Liver (tissue), 9 donors: Measurements from ENCODE around the gene SEC24C. TPM values are rescaled to one million over a fixed set of nuclear protein-coding genes. Genes with fewer than 3 reads are reported as not detected.

ENCODE experiments used
- DNase-seq: peaks from one replicate; pipeline ENCODE4 v3.0.0-alpha.2; 2017; ENCODE audit warnings: low spot score
- H3K27ac ChIP-seq, 2 donors: one replicate each; pipeline ENCODE4 v1.7.0; 2013; ENCODE audit warnings: inconsistent platforms in 2 of 2, low read length in 2 of 2, control low read depth in 1 of 2, low read depth in 1 of 2, mild to moderate bottlenecking in 1 of 2
- H3K27me3 ChIP-seq, 4 donors: one replicate each; pipeline versions ENCODE4 v1.6.1 to v1.7.0; 2013; ENCODE audit warnings: low read length in 3 of 4, inconsistent platforms in 1 of 4, mild to moderate bottlenecking in 1 of 4, moderate library complexity in 1 of 4; ENCODE audit not compliant: control insufficient read depth in 4 of 4, insufficient read depth in 4 of 4
- H3K36me3 ChIP-seq, 4 donors: one replicate each; pipeline versions ENCODE4 v1.6.1 to v1.7.0; 2013; ENCODE audit warnings: low read length in 3 of 4, mild to moderate bottlenecking in 3 of 4, low read depth in 1 of 4, moderate library complexity in 1 of 4; ENCODE audit not compliant: control insufficient read depth in 4 of 4, insufficient read depth in 3 of 4
- H3K4me1 ChIP-seq, 4 donors: one replicate each; pipeline versions ENCODE4 v1.6.1 to v1.7.0; 2013; ENCODE audit warnings: low read length in 3 of 4, mild to moderate bottlenecking in 3 of 4, moderate library complexity in 1 of 4; ENCODE audit not compliant: control insufficient read depth in 4 of 4, insufficient read depth in 4 of 4
- H3K4me3 ChIP-seq, 3 donors: one replicate each; pipeline versions ENCODE4 v1.6.1 to v1.7.0; 2013; ENCODE audit warnings: low read length in 3 of 3, control low read depth in 1 of 3, low read depth in 1 of 3, mild to moderate bottlenecking in 1 of 3
- H3K9ac ChIP-seq, 2 donors: one replicate each; pipeline ENCODE4 v1.7.0; 2013; ENCODE audit warnings: low read length in 2 of 2, mild to moderate bottlenecking in 2 of 2, moderate library complexity in 2 of 2, control low read depth in 1 of 2, low read depth in 1 of 2
- H3K9me3 ChIP-seq, 4 donors: one replicate each; pipeline versions ENCODE4 v1.6.1 to v1.7.0; 2013; ENCODE audit warnings: low read length in 3 of 4; ENCODE audit not compliant: control insufficient read depth in 4 of 4
- EGR1 ChIP-seq, 2 donors: IDR thresholded peaks; 2 replicates each; pipeline ENCODE4 v1.6.1; 2016 to 2018; ENCODE audit warnings: antibody characterized with exemption in 2 of 2, low read depth in 2 of 2
- FOXA1 ChIP-seq: IDR thresholded peaks from 2 replicates; pipeline ENCODE4 v1.6.1; 2016; ENCODE audit warnings: antibody characterized with exemption
- FOXA2 ChIP-seq: IDR thresholded peaks from 2 replicates; pipeline ENCODE4 v1.6.1; 2016; ENCODE audit warnings: antibody characterized with exemption
- GABPA ChIP-seq, 2 donors: IDR thresholded peaks in 1 of 2; conservative IDR thresholded peaks in 1 of 2; 2 replicates each; pipeline ENCODE4 v1.6.1; 2016; ENCODE audit warnings: antibody characterized with exemption in 2 of 2, mild to moderate bottlenecking in 1 of 2, moderate library complexity in 1 of 2
- HNF4A ChIP-seq, 2 donors: conservative IDR thresholded peaks; 2 replicates each; pipeline ENCODE4 v1.6.1; 2016; ENCODE audit warnings: antibody characterized with exemption in 2 of 2, mild to moderate bottlenecking in 2 of 2
- HNF4G ChIP-seq: IDR thresholded peaks from 2 replicates; pipeline ENCODE4 v1.6.1; 2016; ENCODE audit warnings: antibody characterized with exemption
- JUND ChIP-seq, 2 donors: IDR thresholded peaks; 2 replicates each; pipeline ENCODE4 v1.6.1; 2016; ENCODE audit warnings: antibody characterized with exemption in 2 of 2
- MAX ChIP-seq: IDR thresholded peaks from 2 replicates; pipeline ENCODE4 v1.6.1; 2016; ENCODE audit warnings: antibody characterized with exemption
- NR2F2 ChIP-seq: IDR thresholded peaks from 2 replicates; pipeline ENCODE4 v1.6.1; 2016; ENCODE audit warnings: antibody characterized with exemption
- RXRA ChIP-seq, 2 donors: IDR thresholded peaks; 2 replicates each; pipeline ENCODE4 v1.6.1; 2017 to 2018; ENCODE audit warnings: antibody characterized with exemption in 2 of 2, mild to moderate bottlenecking in 1 of 2
- SP1 ChIP-seq: IDR thresholded peaks from 2 replicates; pipeline ENCODE4 v1.6.1; 2018; ENCODE audit warnings: antibody characterized with exemption, mild to moderate bottlenecking
- TAF1 ChIP-seq: conservative IDR thresholded peaks from 2 replicates; pipeline ENCODE4 v1.6.1; 2016; ENCODE audit warnings: antibody characterized with exemption, mild to moderate bottlenecking
- YY1 ChIP-seq: IDR thresholded peaks from 2 replicates; pipeline ENCODE4 v1.6.1; 2016; ENCODE audit warnings: antibody characterized with exemption, mild to moderate bottlenecking
- ZBTB33 ChIP-seq: IDR thresholded peaks from 2 replicates; pipeline ENCODE4 v1.6.1; 2016; ENCODE audit warnings: antibody characterized with exemption
- WGBS: extraction: QIAGEN DNeasy Blood & Tissue Kit; methylation state at CpG from one replicate; pipeline ENCODE4 v1.1.7; 2013; 5-methylcytosine and 5-hydroxymethylcytosine counted together
- polyA plus RNA-seq, 2 donors: library from polyadenylated mRNA; stranded (reverse) in 1 of 2; unstranded in 1 of 2; fragments of 200-250 nt in 1 of 2; fragments of >200 nt in 1 of 2; fragmentation: Nextera tagmentation in 1 of 2; extraction: Ambion mirVana in 1 of 2; gene quantifications; one replicate each; pipeline versions ENCODE4 v1.2.1 to v1.2.3, GENCODE V29; 2013 to 2015
- total RNA-seq, 2 donors: library from RNA; depleted of rRNA; stranded (reverse); fragments of >200 nt; gene quantifications; one replicate each; pipeline ENCODE4 v1.2.3, GENCODE V29; 2014
- TF ChIP-seq, protein P1 (sequence below): IDR thresholded peaks from 2 replicates; pipeline ENCODE4 v1.6.1; 2016; ENCODE audit warnings: antibody characterized with exemption
- TF ChIP-seq, protein P2 (sequence below): IDR thresholded peaks from 2 replicates; pipeline ENCODE4 v1.6.1; 2016; ENCODE audit warnings: antibody characterized with exemption, mild to moderate bottlenecking
- donor health status: healthy.
- donor health status: healthy.
- donor health status: healthy.
- donor health status: healthy.
- donor health status: healthy.

The SEC24C gene
- total and polyA plus RNA-seq, 4 donors = 15.0 to 48.1 (median 40.9) TPM

GRCh38 chr10:73742454-73742734, 1.8 kb upstream of the SEC24C start:
- no peak overlapping the region for H3K4me3 ChIP-seq
- H3K36me3 ChIP-seq = peaks cover 0 to 10% (median 7%) of the 10 kb centered on the region in 4 donors
- no peak overlapping the region for H3K27ac ChIP-seq
- no peaks in the 10 kb centered on the region for H3K27me3 ChIP-seq
- DNase-seq = no peak
- TF ChIP-seq NR2F2 (no peak), RXRA (IDR thresholded peaks at IDR 0.05) (no peak), ZBTB33 (no peak), SP1 (no peak), FOXA2 (no peak), JUND (IDR thresholded peaks at IDR 0.05) (no peak), TAF1 (no peak), GABPA (IDR thresholded peaks at IDR 0.05 in 1 of 2, conservative IDR thresholded peaks at IDR 0.05 in 1 of 2) (no peak), YY1 (no peak), HNF4A (conservative IDR thresholded peaks at IDR 0.05) (no peak), MAX (no peak), FOXA1 (no peak)
- TF ChIP-seq, protein P1, sequence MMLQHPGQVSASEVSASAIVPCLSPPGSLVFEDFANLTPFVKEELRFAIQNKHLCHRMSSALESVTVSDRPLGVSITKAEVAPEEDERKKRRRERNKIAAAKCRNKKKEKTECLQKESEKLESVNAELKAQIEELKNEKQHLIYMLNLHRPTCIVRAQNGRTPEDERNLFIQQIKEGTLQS = no peak
- peaks cover 5 to 22% (median 14%) of the 10 kb centered on the region in 4 donors for H3K4me1 ChIP-seq
- no peaks in the 10 kb centered on the region for H3K9me3 ChIP-seq
- H3K9ac ChIP-seq = no peak overlapping the region
- 96% methylated on average over 5 of the region's 5 CpGs for WGBS

DNA sequence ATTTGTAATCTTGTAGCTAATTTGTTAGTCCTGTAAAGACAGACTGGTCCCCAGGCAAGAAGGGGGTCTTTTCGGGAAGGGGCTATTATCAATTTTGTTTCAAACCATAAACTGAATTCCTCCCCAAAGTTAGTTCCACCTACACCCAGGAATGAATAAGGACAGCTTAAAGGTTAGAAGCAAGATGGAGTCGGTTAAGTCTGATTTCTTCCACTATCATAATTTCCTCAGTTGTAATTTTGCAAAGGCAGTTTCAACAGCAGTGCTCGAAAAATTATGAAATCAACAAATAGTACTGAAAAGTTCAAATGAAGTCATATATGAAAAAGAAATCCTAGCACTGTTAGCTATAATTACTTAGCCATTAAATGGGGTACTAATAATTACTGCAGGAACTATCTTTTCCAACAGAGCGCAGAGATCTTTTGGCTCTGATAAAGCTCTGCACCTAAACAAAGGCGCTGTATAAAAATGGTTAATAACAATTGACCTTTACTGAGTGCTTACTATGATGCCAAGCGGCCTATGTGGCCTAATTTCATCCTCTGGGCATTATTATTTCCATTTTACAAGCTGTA, 756 bp upstream of the SEC24C start:
- no peak for DNase-seq
- peaks cover 2 to 11% (median 7%) of the 10 kb centered on the region in 4 donors for H3K36me3 ChIP-seq
- H3K9me3 ChIP-seq = no peaks in the 10 kb centered on the region
- H3K27me3 ChIP-seq = no peaks in the 10 kb centered on the region
- peak overlapping the region; percentile 94 to 99 for H3K27ac ChIP-seq
- TF ChIP-seq FOXA2 = no peak
- TF ChIP-seq, protein P2, sequence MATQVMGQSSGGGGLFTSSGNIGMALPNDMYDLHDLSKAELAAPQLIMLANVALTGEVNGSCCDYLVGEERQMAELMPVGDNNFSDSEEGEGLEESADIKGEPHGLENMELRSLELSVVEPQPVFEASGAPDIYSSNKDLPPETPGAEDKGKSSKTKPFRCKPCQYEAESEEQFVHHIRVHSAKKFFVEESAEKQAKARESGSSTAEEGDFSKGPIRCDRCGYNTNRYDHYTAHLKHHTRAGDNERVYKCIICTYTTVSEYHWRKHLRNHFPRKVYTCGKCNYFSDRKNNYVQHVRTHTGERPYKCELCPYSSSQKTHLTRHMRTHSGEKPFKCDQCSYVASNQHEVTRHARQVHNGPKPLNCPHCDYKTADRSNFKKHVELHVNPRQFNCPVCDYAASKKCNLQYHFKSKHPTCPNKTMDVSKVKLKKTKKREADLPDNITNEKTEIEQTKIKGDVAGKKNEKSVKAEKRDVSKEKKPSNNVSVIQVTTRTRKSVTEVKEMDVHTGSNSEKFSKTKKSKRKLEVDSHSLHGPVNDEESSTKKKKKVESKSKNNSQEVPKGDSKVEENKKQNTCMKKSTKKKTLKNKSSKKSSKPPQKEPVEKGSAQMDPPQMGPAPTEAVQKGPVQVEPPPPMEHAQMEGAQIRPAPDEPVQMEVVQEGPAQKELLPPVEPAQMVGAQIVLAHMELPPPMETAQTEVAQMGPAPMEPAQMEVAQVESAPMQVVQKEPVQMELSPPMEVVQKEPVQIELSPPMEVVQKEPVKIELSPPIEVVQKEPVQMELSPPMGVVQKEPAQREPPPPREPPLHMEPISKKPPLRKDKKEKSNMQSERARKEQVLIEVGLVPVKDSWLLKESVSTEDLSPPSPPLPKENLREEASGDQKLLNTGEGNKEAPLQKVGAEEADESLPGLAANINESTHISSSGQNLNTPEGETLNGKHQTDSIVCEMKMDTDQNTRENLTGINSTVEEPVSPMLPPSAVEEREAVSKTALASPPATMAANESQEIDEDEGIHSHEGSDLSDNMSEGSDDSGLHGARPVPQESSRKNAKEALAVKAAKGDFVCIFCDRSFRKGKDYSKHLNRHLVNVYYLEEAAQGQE = no peak
- TF ChIP-seq TAF1 = no peak
- no peak for TF ChIP-seq SP1
- TF ChIP-seq EGR1 (IDR thresholded peaks at IDR 0.05; ENCODE audit: low read depth in 2 of 2) = no peak
- TF ChIP-seq GABPA (IDR thresholded peaks at IDR 0.05 in 1 of 2, conservative IDR thresholded peaks at IDR 0.05 in 1 of 2) = no peak
- TF ChIP-seq RXRA (IDR thresholded peaks at IDR 0.05) = no peak
- no peak for TF ChIP-seq HNF4G
- no peak for TF ChIP-seq NR2F2
- TF ChIP-seq, protein P1 = no peak
- peaks cover 5 to 22% (median 14%) of the 10 kb centered on the region in 4 donors for H3K4me1 ChIP-seq
- WGBS = 36% methylated on average over 6 of the region's 6 CpGs
- H3K9ac ChIP-seq = peak overlapping the region; percentile 98 to 99
- peak overlapping the region; percentile 90 to 98 (median 98) for H3K4me3 ChIP-seq
